NCI-H2171 treated with DMSO at 0.1 percent for 48 hours (cell line): Measurements from ENCODE around the gene CCDC12.
"Not testable (repeated sequence)": the region's sequence is repeated elsewhere in the genome, so short reads cannot be mapped to it uniquely, and the experiment has no call there.

Experiments used
- DNase-seq: peaks from one replicate; lab custom pipeline; 2025; lab: John Stamatoyannopoulos, UW

CCDC12 gene

GRCh38 chr3:46922871-46923558 is 53.5 kb downstream of the CCDC12 start:
- no peak for DNase-seq

- no peak for DNase-seq
These were observed 54.1 kb downstream of the CCDC12 start for GRCh38 chr3:46922426-46922825.

- no peak for DNase-seq
These were observed 54.7 kb downstream of the CCDC12 start for GRCh38 chr3:46921871-46922271.

- DNase-seq: no peak
These were observed 55.5 kb downstream of the CCDC12 start for GRCh38 chr3:46921041-46921440.

GRCh38 chr3:46918634-46919033 is 57.9 kb downstream of the CCDC12 start:
- no peak for DNase-seq

GRCh38 chr3:46918202-46918601 is 58.3 kb downstream of the CCDC12 start:
- no peak for DNase-seq

GRCh38 chr3:46917257-46917656 is 59.3 kb downstream of the CCDC12 start:
- DNase-seq: no peak

GRCh38 chr3:46916799-46917198 is 59.7 kb downstream of the CCDC12 start:
- no peak for DNase-seq

GRCh38 chr3:46916278-46916677 is 60.3 kb downstream of the CCDC12 start:
- DNase-seq: no peak

- DNase-seq: no peak
These were observed 61.2 kb downstream of the CCDC12 start for GRCh38 chr3:46915297-46915822.

- no peak for DNase-seq
These were observed 61.7 kb downstream of the CCDC12 start for GRCh38 chr3:46914849-46915248.

- peak; percentile 75 for DNase-seq
These were observed 62.9 kb downstream of the CCDC12 start for GRCh38 chr3:46913644-46914043.

- DNase-seq: no peak
These were observed 63.6 kb downstream of the CCDC12 start for GRCh38 chr3:46912986-46913385.

GRCh38 chr3:46910914-46911313 is 65.6 kb downstream of the CCDC12 start:
- not testable (repeated sequence) for DNase-seq

- DNase-seq: no peak
These were observed 66.3 kb downstream of the CCDC12 start for GRCh38 chr3:46910166-46910760.

GRCh38 chr3:46909535-46910161 is 66.9 kb downstream of the CCDC12 start:
- DNase-seq: peak; percentile 64

GRCh38 chr3:46908986-46909534 is 67.5 kb downstream of the CCDC12 start:
- no peak for DNase-seq

GRCh38 chr3:46908294-46908985 is 68.1 kb downstream of the CCDC12 start:
- DNase-seq: no peak

- DNase-seq: no peak
These were observed 68.6 kb downstream of the CCDC12 start for GRCh38 chr3:46907960-46908293.

GRCh38 chr3:46907271-46907670 is 69.3 kb downstream of the CCDC12 start:
- no peak for DNase-seq

GRCh38 chr3:46906471-46907058 is 70.0 kb downstream of the CCDC12 start:
- no peak for DNase-seq
